ENCODE data around the gene SH2D4B.

DNA sequence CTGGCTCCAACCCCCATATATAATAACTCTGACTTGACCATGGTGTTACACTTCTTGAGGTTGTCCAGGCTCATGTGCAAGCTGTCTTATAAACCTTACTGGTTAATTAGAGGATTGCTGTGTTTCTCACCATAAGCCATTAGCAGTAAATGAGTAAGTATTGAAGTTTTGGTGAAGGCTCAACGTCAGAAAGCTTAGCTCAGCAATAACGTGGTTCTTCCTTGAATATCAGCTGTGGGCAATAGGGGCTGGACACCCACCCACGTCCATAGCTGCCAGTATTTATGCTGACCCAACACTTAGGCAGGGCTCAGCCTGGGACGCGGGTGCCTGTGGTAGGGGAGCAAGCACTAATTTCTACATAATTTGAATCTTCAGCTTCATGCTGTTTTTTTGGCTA is 134.1 kb downstream of the SH2D4B start:
- no peak for TF ChIP-seq POLR2A (IDR thresholded peaks at IDR 0.05; ENCODE audit: low read depth)
- TF ChIP-seq, protein P1, sequence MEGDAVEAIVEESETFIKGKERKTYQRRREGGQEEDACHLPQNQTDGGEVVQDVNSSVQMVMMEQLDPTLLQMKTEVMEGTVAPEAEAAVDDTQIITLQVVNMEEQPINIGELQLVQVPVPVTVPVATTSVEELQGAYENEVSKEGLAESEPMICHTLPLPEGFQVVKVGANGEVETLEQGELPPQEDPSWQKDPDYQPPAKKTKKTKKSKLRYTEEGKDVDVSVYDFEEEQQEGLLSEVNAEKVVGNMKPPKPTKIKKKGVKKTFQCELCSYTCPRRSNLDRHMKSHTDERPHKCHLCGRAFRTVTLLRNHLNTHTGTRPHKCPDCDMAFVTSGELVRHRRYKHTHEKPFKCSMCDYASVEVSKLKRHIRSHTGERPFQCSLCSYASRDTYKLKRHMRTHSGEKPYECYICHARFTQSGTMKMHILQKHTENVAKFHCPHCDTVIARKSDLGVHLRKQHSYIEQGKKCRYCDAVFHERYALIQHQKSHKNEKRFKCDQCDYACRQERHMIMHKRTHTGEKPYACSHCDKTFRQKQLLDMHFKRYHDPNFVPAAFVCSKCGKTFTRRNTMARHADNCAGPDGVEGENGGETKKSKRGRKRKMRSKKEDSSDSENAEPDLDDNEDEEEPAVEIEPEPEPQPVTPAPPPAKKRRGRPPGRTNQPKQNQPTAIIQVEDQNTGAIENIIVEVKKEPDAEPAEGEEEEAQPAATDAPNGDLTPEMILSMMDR (IDR thresholded peaks at IDR 0.05), result no peak
- no peak for TF ChIP-seq POLR2AphosphoS5 (IDR thresholded peaks at IDR 0.05)
- no peak for TF ChIP-seq EP300 (IDR thresholded peaks at IDR 0.05)
